ENCODE measurements around the gene LRRC7.

GRCh38 chr1:70057500-70057899 lies 489.8 kb downstream of the LRRC7 start:
- TF ChIP-seq CTCF (IDR thresholded peaks at IDR 0.05) (no peak), POLR2A (IDR thresholded peaks at IDR 0.05) (no peak), POLR2AphosphoS5 (IDR thresholded peaks at IDR 0.05) (no peak)

All from prostate gland (tissue), 2 donors.